ENCODE measurements around the gene SLX4IP. TPM values are rescaled to one million over a fixed set of nuclear protein-coding genes. Genes with fewer than 3 reads are reported as not detected.

SLX4IP gene
- total and polyA plus RNA-seq, 5 experiments from 2014 or later: 1.5 to 6.3 (median 2.5) TPM

DNA sequence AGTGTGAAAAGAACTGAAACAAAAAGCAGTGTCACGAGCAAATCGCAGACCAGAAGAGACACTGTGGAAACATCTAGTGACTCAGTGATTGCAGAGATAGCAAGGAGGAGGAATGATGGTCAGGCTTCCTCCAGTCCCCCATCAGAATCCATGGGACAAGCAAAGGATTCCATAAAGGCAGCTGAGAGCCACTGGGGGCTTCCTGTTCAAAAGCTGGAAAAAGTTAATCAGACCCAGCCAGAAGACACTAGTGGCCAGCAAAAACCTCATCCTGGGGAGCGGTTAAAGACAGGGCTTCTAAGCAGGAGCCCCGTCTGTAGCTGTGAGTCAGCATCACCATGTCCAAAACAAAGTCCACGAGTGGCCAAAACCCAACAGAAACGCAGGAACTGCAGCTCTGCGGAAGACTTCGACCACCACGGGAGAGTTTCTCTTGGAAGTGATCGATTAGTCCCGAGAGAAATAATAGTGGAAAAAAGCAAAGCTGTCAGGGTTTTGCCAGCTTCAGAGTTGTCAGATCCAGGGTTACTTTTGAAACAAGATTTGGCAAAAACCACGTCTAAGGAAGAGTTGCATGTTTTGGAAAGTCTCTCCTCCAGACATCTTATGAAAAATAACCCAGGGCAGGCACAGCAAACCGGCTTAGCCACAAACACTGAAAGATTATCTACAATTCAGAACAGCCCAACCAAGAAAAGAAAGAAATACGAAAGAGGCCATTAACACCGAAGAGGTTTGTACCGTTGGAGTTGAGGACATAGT is 187.7 kb downstream of the SLX4IP start:
- no peak overlapping the region for H3K27ac Mint-ChIP-seq
- no peaks in the 10 kb centered on the region for H3K27me3 Mint-ChIP-seq
- no peak overlapping the region for H3K4me3 Mint-ChIP-seq
- no peaks in the 10 kb centered on the region for H3K9me3 Mint-ChIP-seq
- no peak for ATAC-seq
- DNase-seq: no peak
- H3K4me1 Mint-ChIP-seq: peaks cover 0 to 3% (median 0%) of the 10 kb centered on the region in 4 donors
- H3K36me3 Mint-ChIP-seq: peaks cover 21 to 34% (median 28%) of the 10 kb centered on the region in 3 donors
- POLR2A ChIA-PET: no interaction called here

DNA sequence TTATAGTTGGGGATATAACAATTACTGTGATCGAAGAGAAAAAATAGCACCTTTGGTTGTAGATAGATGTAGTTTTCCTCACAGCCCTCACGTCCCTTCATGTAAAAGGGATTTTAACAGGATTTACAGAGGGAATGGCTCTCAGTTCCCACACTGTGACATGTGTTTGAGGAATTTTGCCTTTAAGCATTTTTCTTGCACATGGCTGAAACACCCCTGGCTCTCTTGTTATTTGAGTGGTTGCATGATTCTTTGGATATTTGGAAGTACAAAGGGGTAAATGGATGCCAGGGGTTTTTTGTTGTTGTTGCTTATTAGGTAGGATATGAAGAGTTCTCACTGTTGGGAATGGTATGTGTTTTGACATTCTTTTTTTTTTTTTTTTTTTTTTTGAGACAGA is 190.5 kb downstream of the SLX4IP start:
- POLR2A ChIA-PET: no interaction called here

DNA sequence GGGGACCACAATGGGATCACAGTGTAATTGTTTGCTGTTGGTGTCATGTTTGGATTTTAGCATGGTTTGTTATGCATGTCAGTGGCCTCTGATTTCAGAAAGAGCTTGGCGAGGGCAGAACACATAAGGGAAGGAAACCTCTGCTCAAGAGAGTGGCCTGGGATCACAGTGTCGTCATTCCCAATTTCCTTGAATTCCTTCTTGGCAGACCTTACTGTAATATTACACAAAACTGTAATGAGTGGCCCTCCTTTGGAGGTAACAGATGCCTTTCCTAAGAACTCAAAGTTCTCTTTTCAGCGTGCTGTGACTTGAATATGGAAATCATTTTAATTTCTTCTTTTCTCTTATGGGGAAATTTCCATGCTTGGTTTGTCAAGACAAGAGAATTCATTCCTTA is 191.8 kb downstream of the SLX4IP start:
- no peak for ATAC-seq
- H3K36me3 Mint-ChIP-seq: peaks cover 14 to 24% (median 23%) of the 10 kb centered on the region in 3 donors
- H3K4me1 Mint-ChIP-seq: peaks cover 0 to 3% (median 0%) of the 10 kb centered on the region in 4 donors
- DNase-seq: no peak
- POLR2A ChIA-PET: no interaction called here
- H3K27me3 Mint-ChIP-seq: no peaks in the 10 kb centered on the region
- no peak overlapping the region for H3K4me3 Mint-ChIP-seq
- no peak overlapping the region for H3K27ac Mint-ChIP-seq
- H3K9me3 Mint-ChIP-seq: no peaks in the 10 kb centered on the region

More for the DNA sequence above, 190.5 kb downstream of the SLX4IP start:
- peaks cover 0 to 3% (median 0%) of the 10 kb centered on the region in 4 donors for H3K4me1 Mint-ChIP-seq
- ATAC-seq (no peak), DNase-seq (no peak)
- peaks cover 21 to 29% (median 29%) of the 10 kb centered on the region in 3 donors for H3K36me3 Mint-ChIP-seq
- peak overlapping the region in 1 of 10 donors; percentile 5 for H3K27ac Mint-ChIP-seq
- no peaks in the 10 kb centered on the region for H3K27me3 Mint-ChIP-seq
- no peaks in the 10 kb centered on the region for H3K9me3 Mint-ChIP-seq
- H3K4me3 Mint-ChIP-seq: no peak overlapping the region

DNA sequence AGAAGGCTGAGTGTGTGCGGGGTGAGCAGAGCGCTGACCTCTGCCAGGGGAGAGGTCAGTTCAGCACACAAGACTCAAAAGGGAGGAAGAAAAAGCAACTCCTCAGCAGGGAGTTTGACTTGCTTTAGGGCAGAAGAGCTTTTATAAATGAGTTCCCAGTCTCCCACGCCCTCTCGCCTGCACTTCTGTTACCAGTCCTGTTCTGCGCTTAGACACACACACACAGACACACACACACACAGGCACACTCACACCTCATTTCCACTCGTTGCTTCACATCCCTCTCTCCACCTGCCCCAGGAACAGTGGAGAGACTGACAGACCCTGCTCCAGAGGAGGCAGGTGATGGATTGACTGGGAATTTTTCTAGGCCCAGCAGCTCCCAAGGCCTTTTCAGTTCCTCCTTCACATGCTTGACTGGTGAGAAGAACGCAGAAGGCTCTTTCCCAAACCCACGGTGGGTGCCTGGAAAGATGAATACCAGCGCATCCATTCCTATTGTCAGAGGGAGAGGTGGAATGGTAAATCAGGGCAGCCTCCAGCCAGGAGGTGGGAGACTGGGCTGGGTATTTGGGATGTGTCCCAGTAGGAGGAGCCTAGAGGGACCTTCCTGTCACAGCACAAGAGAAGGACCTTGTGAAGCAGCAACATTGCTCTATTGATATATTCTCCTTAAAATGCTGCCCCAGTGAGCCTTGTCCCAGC is 195.0 kb downstream of the SLX4IP start:
- Mint-ChIP-seq H3K4me3 (no peak overlapping the region), H3K9me3 (no peaks in the 10 kb centered on the region), H3K27ac (no peak overlapping the region), H3K36me3 (peaks cover 0 to 10% (median 6%) of the 10 kb centered on the region in 3 donors), H3K4me1 (peaks cover 0 to 22% (median under 1%) of the 10 kb centered on the region in 4 donors), H3K27me3 (no peaks in the 10 kb centered on the region)
- ATAC-seq: no peak
- POLR2A ChIA-PET: no interaction called here
- no peak for DNase-seq

DNA sequence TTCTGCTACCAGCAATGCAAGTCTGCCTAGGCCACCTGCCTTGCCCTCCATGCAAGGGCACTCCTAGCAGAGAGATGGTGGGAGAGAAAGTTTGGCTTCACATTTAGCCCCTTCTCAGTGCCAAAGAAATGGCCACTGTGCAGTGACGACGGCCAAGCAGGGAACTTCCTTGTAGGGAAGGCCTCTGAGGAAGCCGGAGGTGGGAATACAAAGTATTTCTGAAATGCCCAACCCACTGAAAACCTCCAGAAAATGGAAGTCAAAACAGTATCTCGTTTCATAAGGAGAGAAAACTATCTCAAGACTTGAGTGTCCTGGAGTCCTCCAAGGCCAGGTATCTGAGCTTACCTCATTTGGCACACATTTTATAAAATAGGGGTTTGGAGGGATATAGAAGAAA is 196.0 kb downstream of the SLX4IP start:
- ATAC-seq (no peak), DNase-seq (no peak)
- no peaks in the 10 kb centered on the region for H3K9me3 Mint-ChIP-seq
- no peaks in the 10 kb centered on the region for H3K27me3 Mint-ChIP-seq
- POLR2A ChIA-PET: no interaction called here
- no peak overlapping the region for H3K4me3 Mint-ChIP-seq
- peaks cover 0 to 23% (median 0%) of the 10 kb centered on the region in 4 donors for H3K4me1 Mint-ChIP-seq
- peaks cover 0 to 5% (median 0%) of the 10 kb centered on the region in 3 donors for H3K36me3 Mint-ChIP-seq
- H3K27ac Mint-ChIP-seq: peak overlapping the region in 1 of 10 donors; percentile 32

DNA sequence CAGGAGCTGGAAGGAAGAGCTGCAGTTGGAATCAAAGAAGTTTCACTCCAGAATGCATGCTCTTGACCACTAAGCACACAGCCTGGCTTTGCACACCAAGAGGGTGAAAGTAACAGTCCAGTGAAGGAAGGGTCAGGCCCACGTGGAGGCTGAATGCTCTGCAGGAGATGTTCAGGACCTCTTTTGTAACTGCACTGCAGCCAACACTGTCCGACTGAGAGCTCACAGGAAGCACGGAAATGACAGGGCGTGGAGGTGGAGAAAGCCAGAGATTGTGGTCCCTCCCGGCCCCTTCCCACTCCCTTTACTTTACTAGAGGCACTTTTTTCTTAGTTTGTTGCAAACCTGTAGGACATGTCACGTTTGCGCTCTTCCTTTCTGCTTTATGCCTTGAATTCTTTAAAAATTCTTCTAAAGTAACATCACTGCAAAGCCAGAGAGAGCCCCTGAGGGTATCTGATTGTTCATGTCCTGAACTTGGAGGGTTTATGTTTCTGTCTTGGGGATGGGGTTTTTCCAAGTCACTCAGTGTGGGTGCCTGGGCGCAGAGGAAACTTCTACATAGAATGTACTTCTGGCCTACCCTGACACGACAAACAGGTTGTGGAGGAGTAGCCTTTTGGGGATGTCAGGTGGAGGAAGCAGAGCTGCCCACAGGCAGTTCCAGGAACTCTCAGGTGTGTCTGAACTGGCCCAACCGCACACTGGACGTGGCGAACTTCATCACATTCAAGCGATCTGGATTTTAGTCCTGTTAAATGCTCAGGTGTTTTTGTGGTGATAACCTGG is 197.8 kb downstream of the SLX4IP start:
- H3K27ac Mint-ChIP-seq: no peak overlapping the region
- POLR2A ChIA-PET: no interaction called here
- H3K27me3 Mint-ChIP-seq: no peaks in the 10 kb centered on the region
- H3K4me3 Mint-ChIP-seq: no peak overlapping the region
- peaks cover 0 to 23% (median 0%) of the 10 kb centered on the region in 4 donors for H3K4me1 Mint-ChIP-seq
- ATAC-seq: no peak
- DNase-seq: no peak
- no peaks in the 10 kb centered on the region for H3K9me3 Mint-ChIP-seq
- H3K36me3 Mint-ChIP-seq: peaks cover 0 to 5% (median 0%) of the 10 kb centered on the region in 3 donors

DNA sequence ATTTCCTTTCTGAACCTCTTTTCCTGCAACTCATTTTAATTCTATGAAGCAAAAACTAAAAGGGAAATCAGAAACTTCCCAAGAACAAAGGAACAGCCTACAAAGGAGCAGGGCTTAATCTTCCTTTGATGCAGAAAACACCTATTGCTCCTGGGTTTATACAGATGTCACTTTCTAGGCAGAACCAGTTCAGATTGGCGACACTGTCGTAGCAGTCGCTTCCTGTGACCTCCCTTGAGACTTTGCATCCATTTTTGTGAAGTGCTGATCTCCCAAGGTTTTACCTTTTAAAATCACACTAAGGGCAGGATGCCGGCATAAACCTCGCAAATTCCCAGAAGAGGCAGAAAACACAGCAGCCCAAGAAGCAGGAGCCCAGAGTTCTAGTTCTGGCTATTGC is 198.6 kb downstream of the SLX4IP start:
- no peak overlapping the region for H3K4me3 Mint-ChIP-seq
- ATAC-seq: no peak

DNA sequence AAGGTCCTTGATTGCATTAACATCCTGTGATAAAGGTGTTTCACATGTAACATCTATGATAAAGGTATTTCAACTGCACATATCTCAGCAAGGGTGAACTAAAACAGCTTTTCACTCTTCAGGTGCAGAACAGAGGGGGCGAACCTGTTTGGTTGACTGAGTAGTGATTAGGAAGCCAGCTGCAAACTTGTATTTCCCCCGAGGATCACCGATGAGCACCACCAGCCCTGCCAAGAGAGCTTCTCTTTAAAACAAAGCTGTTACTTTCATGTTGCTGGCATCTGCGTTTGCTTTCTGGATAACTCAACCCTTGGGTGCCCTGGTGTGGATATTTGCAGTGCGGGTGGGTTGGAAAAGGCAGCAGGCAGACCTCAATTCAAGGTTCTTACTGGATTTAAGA is 199.1 kb downstream of the SLX4IP start:
- H3K36me3 Mint-ChIP-seq: peaks cover 0 to 5% (median 0%) of the 10 kb centered on the region in 3 donors
- H3K27me3 Mint-ChIP-seq: no peaks in the 10 kb centered on the region
- no peak for DNase-seq
- POLR2A ChIA-PET: no interaction called here
- no peak overlapping the region for H3K4me3 Mint-ChIP-seq
- peaks cover 0 to 23% (median 0%) of the 10 kb centered on the region in 4 donors for H3K4me1 Mint-ChIP-seq
- ATAC-seq: no peak
- no peaks in the 10 kb centered on the region for H3K9me3 Mint-ChIP-seq
- H3K27ac Mint-ChIP-seq: no peak overlapping the region

More for the DNA sequence above, 198.6 kb downstream of the SLX4IP start:
- Mint-ChIP-seq H3K27ac (no peak overlapping the region), H3K4me1 (peaks cover 0 to 23% (median 0%) of the 10 kb centered on the region in 4 donors), H3K27me3 (no peaks in the 10 kb centered on the region), H3K36me3 (peaks cover 0 to 5% (median 0%) of the 10 kb centered on the region in 3 donors), H3K9me3 (no peaks in the 10 kb centered on the region)
- no peak for DNase-seq
- POLR2A ChIA-PET: no interaction called here

DNA sequence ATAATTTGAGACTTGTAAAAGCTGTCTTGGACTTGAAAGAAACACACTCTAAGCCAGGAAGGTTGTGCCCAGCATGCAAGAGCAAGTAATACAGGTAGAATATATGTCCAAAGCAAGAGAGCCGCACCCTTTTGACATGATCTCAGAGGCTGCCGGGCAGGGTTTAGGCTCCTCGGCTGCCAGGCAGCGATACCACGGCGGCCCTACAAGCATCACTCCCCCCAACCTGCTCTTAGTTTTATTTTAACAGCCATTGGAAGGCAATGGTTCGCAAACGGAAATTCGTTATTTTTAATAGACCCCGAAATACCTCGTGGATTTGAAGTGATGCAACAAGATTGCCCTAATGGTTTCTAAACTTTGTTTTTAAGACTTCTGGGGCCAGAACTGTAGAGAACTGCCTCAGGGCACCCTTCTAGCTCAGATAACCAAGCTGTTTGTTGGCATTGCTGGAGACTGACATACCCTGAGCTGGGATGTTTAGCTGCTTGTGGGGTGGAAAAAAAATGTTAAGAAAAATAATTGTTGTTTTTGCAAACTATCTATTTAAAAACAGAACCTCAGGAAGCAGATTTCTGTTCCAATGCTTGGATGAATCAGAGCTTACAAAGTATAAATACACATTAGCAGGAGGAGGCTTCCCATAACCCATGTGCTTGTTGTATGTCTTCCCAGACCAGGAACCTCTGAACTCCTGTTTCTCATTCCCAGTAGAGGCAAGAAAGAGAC is 199.7 kb downstream of the SLX4IP start:
- ATAC-seq: no peak
- no peaks in the 10 kb centered on the region for H3K27me3 Mint-ChIP-seq

DNA sequence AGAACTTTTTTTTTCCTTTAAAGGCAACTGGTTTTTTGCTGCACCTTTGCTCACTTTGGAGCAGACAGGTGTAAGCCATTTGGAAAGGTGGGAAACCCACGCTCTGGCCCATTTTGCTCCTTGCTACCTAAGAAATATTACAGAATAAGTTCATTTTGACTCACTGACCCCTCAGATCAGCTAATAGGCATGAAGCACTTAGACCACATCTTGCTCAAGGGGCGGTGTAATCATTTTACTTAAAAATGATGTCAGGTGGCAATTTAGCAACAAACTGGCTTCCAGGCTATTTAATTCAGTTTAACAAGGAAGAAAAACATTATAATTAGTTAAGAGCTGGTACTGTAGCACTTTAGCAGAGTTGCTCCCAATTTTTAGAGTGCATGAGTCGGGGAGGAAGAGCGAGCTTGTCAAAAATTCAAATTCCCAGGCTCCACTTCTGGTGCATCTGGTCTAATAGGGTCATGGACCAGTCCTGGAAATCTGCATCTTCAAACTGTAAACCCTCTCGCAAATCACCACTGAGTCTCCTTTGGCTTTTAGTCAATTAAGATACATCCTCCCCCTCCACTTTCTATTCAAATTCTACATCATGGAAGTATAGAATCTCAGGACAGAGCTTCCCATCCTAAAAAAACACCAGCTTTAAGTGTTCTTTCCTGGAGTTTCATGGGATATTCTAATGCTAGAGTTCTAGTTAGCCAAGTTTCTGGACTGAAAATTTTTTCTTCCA is 200.5 kb downstream of the SLX4IP start:
- ATAC-seq (no peak), DNase-seq (no peak)
- no peak overlapping the region for H3K4me3 Mint-ChIP-seq
- POLR2A ChIA-PET: no interaction called here
- H3K27me3 Mint-ChIP-seq: no peaks in the 10 kb centered on the region
- no peaks in the 10 kb centered on the region for H3K9me3 Mint-ChIP-seq
- H3K36me3 Mint-ChIP-seq: peaks cover 0 to 3% (median 0%) of the 10 kb centered on the region in 3 donors
- H3K27ac Mint-ChIP-seq: no peak overlapping the region
- peaks cover 0 to 23% (median 0%) of the 10 kb centered on the region in 4 donors for H3K4me1 Mint-ChIP-seq

More for the DNA sequence above, 199.7 kb downstream of the SLX4IP start:
- H3K4me3 Mint-ChIP-seq: no peak overlapping the region
- H3K27ac Mint-ChIP-seq: no peak overlapping the region
- H3K36me3 Mint-ChIP-seq: peaks cover 0 to 3% (median 0%) of the 10 kb centered on the region in 3 donors
- H3K9me3 Mint-ChIP-seq: no peaks in the 10 kb centered on the region
- peaks cover 0 to 23% (median 0%) of the 10 kb centered on the region in 4 donors for H3K4me1 Mint-ChIP-seq
- POLR2A ChIA-PET: no interaction called here
- DNase-seq: no peak

DNA sequence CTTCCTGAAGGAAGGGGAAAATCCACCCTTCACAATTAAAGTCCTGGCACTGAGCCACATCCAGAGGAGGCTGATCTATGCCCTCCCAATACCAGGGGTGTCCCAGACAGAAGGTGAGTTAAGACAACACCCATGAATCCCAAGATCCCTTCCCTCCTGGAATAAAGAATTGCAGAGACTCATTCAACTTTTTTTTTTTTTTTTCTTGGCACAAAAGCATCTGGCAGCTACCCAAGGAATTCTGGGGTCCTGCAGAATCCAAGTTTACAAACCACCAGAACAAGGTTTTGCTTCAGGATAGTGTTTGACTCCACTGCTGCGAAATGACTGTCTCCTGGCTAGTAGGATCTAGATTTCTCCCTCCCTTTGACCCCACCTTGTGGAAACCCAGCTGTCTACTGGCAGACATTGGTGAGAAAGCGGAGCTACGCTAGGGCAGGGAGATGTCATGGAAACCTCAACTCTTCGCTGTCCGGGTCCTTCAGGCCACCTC is 201.3 kb downstream of the SLX4IP start:
- no peaks in the 10 kb centered on the region for H3K9me3 Mint-ChIP-seq
- ATAC-seq: no peak

More for the DNA sequence above, 201.3 kb downstream of the SLX4IP start:
- peaks cover 0 to 23% (median 0%) of the 10 kb centered on the region in 4 donors for H3K4me1 Mint-ChIP-seq
- POLR2A ChIA-PET: no interaction called here
- H3K27me3 Mint-ChIP-seq: no peaks in the 10 kb centered on the region
- no peak overlapping the region for H3K27ac Mint-ChIP-seq
- H3K36me3 Mint-ChIP-seq: peaks cover 0 to 3% (median 0%) of the 10 kb centered on the region in 3 donors
- DNase-seq: no peak
- H3K4me3 Mint-ChIP-seq: no peak overlapping the region
